Peyer's patch (tissue), 4 donors: ENCODE results near the gene PHACTR3.

Experiments used
- CTCF ChIP-seq, 6 experiments: fragments of 450-650 bp in 4 of 6; fragments of 200-600 bp in 2 of 6; sonication (generic) in 1 of 6; IDR thresholded peaks; one replicate each; pipeline ENCODE4 v1.5.1; 2017 to 2019; ENCODE audit warnings: antibody characterized with exemption in 6 of 6, mild to moderate bottlenecking in 3 of 6, moderate library complexity in 1 of 6
- POLR2A ChIP-seq, 2 donors: fragments of 450-650 bp; IDR thresholded peaks; one replicate each; pipeline ENCODE4 v1.5.1; 2017; ENCODE audit warnings: antibody characterized with exemption in 2 of 2, mild to moderate bottlenecking in 2 of 2, moderate library complexity in 2 of 2

GRCh38 chr20:59624401-59624800, 20.1 kb downstream of the PHACTR3 start:
- TF ChIP-seq POLR2A (IDR thresholded peaks at IDR 0.05) (no peak), CTCF (IDR thresholded peaks at IDR 0.05) (no peak)
